Epithelial cell of esophagus (primary cell): ENCODE data around the gene RUFY4.
"Not testable (repeated sequence)": the region's sequence is repeated elsewhere in the genome, so short reads cannot be mapped to it uniquely, and the experiment has no call there.

Source experiments
- DNase-seq: peaks from one replicate; pipeline ENCODE4 v3.0.0; 2010; ENCODE audit warnings: low read depth
- H3K4me3 ChIP-seq: 2 replicates; pipeline ENCODE4 v1.5.1; 2011; ENCODE audit warnings: mild to moderate bottlenecking, low read length, control low read depth
- TF ChIP-seq, protein P1 (sequence below): IDR thresholded peaks from 2 replicates; pipeline ENCODE4 v1.5.1; 2011; ENCODE audit warnings: low read depth, mild to moderate bottlenecking, low read length, control low read depth, inconsistent platforms; ENCODE audit not compliant: insufficient read depth; ENCODE audit errors: missing control alignments

The RUFY4 gene

GRCh38 chr2:218086478-218086877, 17.4 kb downstream of the RUFY4 start:
- TF ChIP-seq, protein P1, sequence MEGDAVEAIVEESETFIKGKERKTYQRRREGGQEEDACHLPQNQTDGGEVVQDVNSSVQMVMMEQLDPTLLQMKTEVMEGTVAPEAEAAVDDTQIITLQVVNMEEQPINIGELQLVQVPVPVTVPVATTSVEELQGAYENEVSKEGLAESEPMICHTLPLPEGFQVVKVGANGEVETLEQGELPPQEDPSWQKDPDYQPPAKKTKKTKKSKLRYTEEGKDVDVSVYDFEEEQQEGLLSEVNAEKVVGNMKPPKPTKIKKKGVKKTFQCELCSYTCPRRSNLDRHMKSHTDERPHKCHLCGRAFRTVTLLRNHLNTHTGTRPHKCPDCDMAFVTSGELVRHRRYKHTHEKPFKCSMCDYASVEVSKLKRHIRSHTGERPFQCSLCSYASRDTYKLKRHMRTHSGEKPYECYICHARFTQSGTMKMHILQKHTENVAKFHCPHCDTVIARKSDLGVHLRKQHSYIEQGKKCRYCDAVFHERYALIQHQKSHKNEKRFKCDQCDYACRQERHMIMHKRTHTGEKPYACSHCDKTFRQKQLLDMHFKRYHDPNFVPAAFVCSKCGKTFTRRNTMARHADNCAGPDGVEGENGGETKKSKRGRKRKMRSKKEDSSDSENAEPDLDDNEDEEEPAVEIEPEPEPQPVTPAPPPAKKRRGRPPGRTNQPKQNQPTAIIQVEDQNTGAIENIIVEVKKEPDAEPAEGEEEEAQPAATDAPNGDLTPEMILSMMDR: no peak
- no peak overlapping the region for H3K4me3 ChIP-seq
- DNase-seq: no peak

DNA sequence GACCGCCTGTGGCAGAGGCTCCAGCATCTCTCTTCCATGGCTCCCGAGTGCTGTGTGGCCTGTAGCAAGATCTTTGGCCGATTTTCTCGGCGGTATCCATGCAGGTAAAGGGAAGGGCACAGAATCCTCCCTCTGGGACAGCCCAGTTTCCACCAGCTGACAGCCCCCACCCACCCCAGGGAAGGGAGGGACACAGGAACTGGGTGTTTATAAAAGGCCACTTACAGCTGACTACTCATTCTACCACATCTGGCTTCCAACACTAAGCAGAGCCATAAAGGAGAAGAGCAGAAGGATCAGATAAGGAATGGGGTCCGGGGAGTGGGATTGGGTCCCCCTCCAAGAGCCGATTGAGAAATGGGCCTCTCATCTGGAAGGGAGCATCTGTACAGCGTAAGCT, 20.2 kb downstream of the RUFY4 start:
- no peak for DNase-seq
- TF ChIP-seq, protein P1: no peak

GRCh38 chr2:218091746-218092145, 22.7 kb downstream of the RUFY4 start:
- no peak for DNase-seq
- no peak overlapping the region for H3K4me3 ChIP-seq
- TF ChIP-seq, protein P1: no peak

More for the DNA sequence above, 20.2 kb downstream of the RUFY4 start:
- H3K4me3 ChIP-seq: no peak overlapping the region

DNA sequence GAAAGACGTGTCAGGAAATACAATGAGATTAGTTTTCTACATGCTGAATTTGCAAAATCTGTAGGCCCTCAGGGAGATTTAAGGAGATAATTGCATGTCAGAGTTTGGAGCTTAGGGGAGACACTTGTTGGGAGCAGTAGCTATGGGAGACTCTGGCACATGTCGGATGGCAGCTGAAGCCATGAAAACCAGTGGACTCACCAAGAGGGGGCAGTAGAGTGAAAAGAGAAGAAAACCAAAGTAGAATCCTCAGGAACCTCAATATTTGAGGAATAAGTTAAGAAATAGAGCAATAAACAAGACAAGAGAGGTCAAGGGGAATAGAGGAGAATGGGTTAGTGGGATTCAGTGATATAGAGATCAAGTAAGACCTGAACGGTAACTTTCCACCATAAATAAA, 24.8 kb downstream of the RUFY4 start:
- no peak overlapping the region for H3K4me3 ChIP-seq
- no peak for DNase-seq
- TF ChIP-seq, protein P1: no peak

DNA sequence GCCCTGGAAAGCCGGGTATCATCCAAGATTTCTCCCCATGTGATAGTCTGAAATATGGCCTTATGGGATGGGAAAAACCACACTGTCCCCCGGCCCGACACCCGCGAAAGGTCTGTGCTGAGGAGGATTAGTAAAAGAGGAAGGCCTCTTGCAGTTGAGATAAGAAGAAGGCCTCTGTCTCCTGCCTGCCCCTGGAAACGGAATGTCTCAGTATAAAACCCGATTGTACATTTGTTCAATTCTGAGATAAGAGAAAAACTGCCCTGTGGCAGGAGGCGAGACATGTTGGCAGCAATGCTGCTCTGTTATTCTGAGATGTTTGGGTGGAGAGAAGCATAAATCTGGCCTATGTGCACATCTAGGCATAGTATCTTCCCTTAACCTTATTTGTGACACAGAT, 26.8 kb downstream of the RUFY4 start:
- no peak for DNase-seq
- TF ChIP-seq, protein P1: no peak
- H3K4me3 ChIP-seq: no peak overlapping the region

GRCh38 chr2:218097975-218098374, 28.9 kb downstream of the RUFY4 start:
- H3K4me3 ChIP-seq: no peak overlapping the region
- DNase-seq: no peak
- TF ChIP-seq, protein P1: no peak

DNA sequence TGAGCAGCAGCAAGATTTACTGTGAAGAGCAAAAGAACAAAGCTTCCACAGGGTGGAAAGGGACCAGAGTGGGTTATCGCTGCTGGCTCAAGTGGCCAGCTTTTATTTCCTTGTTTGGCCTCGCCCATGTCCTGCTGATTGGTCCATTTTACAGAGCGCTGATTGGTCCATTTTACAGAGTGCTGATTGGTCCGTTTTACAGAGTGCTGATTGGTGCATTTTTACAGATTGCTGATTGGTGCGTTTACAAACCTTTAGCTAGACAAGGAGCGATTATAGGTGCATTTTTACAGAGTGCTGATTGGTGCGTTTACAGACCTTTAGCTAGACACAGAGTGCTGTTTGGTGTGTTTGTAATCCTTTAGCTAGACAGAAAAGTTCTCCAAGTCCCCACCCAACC, 39.8 kb downstream of the RUFY4 start:
- H3K4me3 ChIP-seq, DNase-seq: not testable (repeated sequence)

DNA sequence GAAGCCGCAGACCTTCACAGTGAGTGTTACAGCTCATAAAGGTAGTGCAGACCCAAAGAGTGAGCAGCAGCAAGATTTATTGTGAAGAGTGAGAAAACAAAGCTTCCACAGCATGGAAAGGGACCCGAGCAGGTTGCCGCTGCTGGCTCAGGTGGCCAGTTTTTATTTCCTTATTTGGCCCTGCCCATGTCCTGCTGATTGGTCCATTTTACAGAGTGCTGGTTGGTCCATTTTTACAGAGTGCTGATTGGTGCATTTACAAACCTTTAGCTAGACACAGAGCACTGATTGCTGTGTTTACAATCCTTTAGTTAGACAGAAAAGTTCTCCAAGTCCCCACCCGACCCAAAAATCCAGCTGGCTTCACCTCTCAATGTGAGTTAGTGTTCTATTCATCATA, 52.7 kb downstream of the RUFY4 start:
- DNase-seq, H3K4me3 ChIP-seq: not testable (repeated sequence)

- H3K4me3 ChIP-seq, DNase-seq: not testable (repeated sequence)
Observed at GRCh38 chr2:218122286-218122685, 53.2 kb downstream of the RUFY4 start.
